Progenitor cell of endocrine pancreas (in vitro differentiated cells): Measurements from ENCODE around the gene ADAMTS17. TPM values are rescaled to one million over a fixed set of nuclear protein-coding genes. Genes with fewer than 3 reads are reported as not detected.

Source experiments
- DNase-seq: peaks from one replicate; pipeline ENCODE4 v3.0.0; 2021; ENCODE audit warnings: low spot score; ENCODE audit not compliant: unreplicated experiment
- H3K27ac Mint-ChIP-seq: 2 replicates; pipeline ENCODE4 v1.8.0; 2021; ENCODE audit warnings: mild to moderate bottlenecking, moderate library complexity, mixed read lengths
- H3K27me3 Mint-ChIP-seq: 2 replicates; pipeline ENCODE4 v1.8.0; 2021; ENCODE audit warnings: mixed read lengths
- H3K36me3 Mint-ChIP-seq: 2 replicates; pipeline ENCODE4 v1.8.0; 2022; ENCODE audit warnings: mixed read lengths; ENCODE audit not compliant: insufficient read depth
- H3K4me1 Mint-ChIP-seq: 2 replicates; pipeline ENCODE4 v1.8.0; 2021; ENCODE audit warnings: low read depth, mixed read lengths
- H3K4me3 Mint-ChIP-seq: 2 replicates; pipeline ENCODE4 v1.8.0; 2021; ENCODE audit warnings: low read depth, mild to moderate bottlenecking, moderate library complexity, mixed read lengths
- H3K9me3 Mint-ChIP-seq: 2 replicates; pipeline ENCODE4 v1.8.0; 2021; ENCODE audit warnings: low read depth, mixed read lengths
- total RNA-seq: library from RNA; stranded (reverse); gene quantifications from 2 replicates; pipeline ENCODE4 v1.2.1, GENCODE V29; 2021
- TF ChIP-seq, protein P1 (sequence below): fragments of 200-600 bp; sonication (generic); IDR thresholded peaks from one replicate; pipeline ENCODE4 v1.5.0; 2021; ENCODE audit warnings: antibody characterized with exemption, mild to moderate bottlenecking; ENCODE audit not compliant: unreplicated experiment

ADAMTS17 gene
- total RNA-seq, 1 donor from 2014 or later: 3.5 TPM

DNA sequence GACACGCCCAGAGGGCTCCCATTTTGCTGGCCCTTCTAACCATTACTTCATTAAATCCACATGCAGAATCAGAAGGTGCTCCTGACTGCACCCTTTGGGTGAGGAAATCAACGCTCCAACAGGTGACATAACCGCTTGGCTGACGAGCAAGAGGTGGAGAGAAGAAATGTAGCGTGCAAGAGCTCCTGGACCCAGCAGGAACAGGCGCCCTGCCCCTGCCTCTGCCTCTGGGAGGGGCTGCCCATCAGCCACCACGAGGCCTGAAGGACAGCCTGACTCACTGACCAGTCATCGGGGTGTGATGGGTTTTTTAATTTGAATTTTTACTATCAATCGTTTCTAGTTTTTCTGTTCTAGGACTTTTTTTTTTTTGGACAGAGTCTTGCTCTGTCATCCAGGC lies 218.2 kb downstream of the ADAMTS17 start:
- peaks cover 2% of the 10 kb centered on the region for H3K36me3 Mint-ChIP-seq
- no peak overlapping the region for H3K27ac Mint-ChIP-seq
- H3K9me3 Mint-ChIP-seq: peaks cover 15% of the 10 kb centered on the region
- no peaks in the 10 kb centered on the region for H3K27me3 Mint-ChIP-seq
- no peak overlapping the region for H3K4me3 Mint-ChIP-seq
- no peaks in the 10 kb centered on the region for H3K4me1 Mint-ChIP-seq
- TF ChIP-seq, protein P1, sequence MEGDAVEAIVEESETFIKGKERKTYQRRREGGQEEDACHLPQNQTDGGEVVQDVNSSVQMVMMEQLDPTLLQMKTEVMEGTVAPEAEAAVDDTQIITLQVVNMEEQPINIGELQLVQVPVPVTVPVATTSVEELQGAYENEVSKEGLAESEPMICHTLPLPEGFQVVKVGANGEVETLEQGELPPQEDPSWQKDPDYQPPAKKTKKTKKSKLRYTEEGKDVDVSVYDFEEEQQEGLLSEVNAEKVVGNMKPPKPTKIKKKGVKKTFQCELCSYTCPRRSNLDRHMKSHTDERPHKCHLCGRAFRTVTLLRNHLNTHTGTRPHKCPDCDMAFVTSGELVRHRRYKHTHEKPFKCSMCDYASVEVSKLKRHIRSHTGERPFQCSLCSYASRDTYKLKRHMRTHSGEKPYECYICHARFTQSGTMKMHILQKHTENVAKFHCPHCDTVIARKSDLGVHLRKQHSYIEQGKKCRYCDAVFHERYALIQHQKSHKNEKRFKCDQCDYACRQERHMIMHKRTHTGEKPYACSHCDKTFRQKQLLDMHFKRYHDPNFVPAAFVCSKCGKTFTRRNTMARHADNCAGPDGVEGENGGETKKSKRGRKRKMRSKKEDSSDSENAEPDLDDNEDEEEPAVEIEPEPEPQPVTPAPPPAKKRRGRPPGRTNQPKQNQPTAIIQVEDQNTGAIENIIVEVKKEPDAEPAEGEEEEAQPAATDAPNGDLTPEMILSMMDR: no peak
- no peak for DNase-seq

DNA sequence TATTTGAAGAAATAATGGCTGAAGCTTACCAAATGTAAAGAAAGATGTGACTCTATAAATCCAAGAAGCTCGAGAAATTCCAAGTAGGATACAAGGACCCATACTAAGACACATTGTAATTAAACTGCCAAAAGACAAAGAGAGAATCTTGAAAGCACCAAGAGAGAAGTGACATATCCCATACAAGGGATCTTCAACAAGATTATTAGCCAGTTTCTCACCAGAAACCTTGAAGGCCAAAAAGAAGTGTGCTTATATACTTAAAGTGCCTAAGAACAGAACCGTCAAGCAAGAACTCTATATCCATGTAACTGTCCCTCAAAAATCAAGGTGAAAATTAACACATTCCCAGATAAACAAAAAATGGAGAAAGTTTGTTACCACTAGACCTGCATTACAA lies 220.5 kb downstream of the ADAMTS17 start:
- no peaks in the 10 kb centered on the region for H3K4me1 Mint-ChIP-seq
- no peak overlapping the region for H3K27ac Mint-ChIP-seq
- no peak overlapping the region for H3K4me3 Mint-ChIP-seq
- TF ChIP-seq, protein P1: no peak
- no peaks in the 10 kb centered on the region for H3K27me3 Mint-ChIP-seq
- peaks cover 2% of the 10 kb centered on the region for H3K36me3 Mint-ChIP-seq
- H3K9me3 Mint-ChIP-seq: peaks cover 15% of the 10 kb centered on the region
- DNase-seq: no peak

DNA sequence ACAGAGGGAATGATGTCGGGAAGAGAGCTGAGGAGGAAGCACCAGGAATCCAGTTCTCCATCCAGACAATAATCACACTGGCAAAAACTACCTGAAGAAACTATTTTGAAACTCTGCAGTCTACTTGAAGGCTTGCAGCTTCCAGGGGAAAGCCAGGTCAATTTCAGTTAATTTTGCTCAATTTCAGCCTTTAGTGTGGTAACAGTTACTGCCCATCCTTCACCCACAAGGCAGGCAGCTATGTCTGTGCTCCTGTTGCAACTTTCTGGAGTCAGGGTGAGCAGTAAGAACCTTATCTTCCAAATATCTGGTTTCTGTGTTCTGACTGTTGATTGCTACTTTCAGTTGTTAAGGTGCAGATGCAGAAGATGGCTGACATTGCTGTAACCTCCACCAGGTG lies 221.7 kb downstream of the ADAMTS17 start:
- peaks cover 2% of the 10 kb centered on the region for H3K36me3 Mint-ChIP-seq
- H3K4me3 Mint-ChIP-seq: no peak overlapping the region
- H3K4me1 Mint-ChIP-seq: no peaks in the 10 kb centered on the region
- TF ChIP-seq, protein P1: no peak
- no peaks in the 10 kb centered on the region for H3K27me3 Mint-ChIP-seq
- H3K9me3 Mint-ChIP-seq: peaks cover 15% of the 10 kb centered on the region
- no peak overlapping the region for H3K27ac Mint-ChIP-seq
- DNase-seq: no peak

DNA sequence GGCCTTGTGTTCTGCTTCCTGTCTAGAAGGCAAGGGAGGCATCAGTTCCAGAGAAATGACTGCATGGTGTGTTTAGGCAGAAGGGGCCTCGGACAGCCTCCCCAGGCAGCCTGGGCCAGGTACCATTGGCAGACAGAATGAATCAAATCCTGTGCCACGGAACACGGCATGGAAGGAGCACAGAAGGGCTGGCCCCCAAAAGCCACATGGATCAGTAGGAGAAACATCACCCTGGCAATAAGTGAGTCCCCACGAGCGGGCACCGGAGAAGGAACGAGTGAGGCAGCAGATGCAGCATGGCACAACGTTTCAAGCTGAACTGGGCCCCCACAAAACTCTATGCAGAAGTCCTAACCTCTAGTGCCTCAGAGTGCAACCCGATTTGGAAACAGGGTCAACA lies 223.2 kb downstream of the ADAMTS17 start:
- H3K27ac Mint-ChIP-seq: no peak overlapping the region
- TF ChIP-seq, protein P1: no peak

DNA sequence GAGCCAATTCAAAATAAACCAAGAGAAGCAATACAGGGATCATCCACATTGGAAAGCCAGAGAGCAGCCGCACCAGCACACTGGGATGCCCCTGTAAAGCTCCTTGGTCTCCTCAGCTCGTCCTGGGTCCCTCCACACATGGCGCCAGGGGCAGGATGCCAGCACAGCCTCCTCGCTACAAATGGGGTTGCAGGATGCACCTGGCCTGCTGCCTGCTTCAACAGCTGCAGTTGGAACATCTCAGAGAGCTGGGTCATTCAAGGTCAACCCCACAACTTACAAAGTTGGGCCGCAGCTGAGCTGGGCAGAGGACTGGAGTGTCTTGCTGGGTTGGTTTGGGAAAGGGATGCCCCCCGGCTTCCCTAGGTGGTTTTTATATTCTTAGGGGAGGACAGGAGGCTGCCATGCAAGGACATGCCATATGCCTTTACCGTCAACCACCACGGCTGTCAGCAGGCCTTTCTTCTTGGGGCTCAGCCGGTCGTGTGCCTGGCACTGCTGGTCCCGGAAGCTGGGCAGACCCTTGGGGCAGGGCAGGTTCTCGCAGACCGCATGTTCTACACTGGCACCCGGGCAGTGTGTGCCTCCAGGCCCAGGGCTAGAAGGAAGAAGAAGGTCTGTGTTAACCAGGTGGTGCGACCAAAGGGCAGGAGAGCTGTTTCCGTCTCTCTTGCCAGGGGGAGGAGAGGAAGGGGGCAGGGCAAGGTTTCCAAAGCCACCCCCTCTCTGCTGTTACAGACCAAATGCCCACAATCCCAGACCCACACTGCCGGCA lies 225.2 kb downstream of the ADAMTS17 start:
- Mint-ChIP-seq H3K4me3 (no peak overlapping the region), H3K27me3 (peaks cover 9% of the 10 kb centered on the region)
- TF ChIP-seq, protein P1: no peak

More for the DNA sequence above, 223.2 kb downstream of the ADAMTS17 start:
- peaks cover 2% of the 10 kb centered on the region for H3K36me3 Mint-ChIP-seq
- H3K4me1 Mint-ChIP-seq: peaks cover 8% of the 10 kb centered on the region
- peaks cover 15% of the 10 kb centered on the region for H3K9me3 Mint-ChIP-seq
- DNase-seq: no peak
- no peak overlapping the region for H3K4me3 Mint-ChIP-seq
- peaks cover 6% of the 10 kb centered on the region for H3K27me3 Mint-ChIP-seq

More for the DNA sequence above, 225.2 kb downstream of the ADAMTS17 start:
- H3K36me3 Mint-ChIP-seq: peaks cover 2% of the 10 kb centered on the region
- H3K9me3 Mint-ChIP-seq: peaks cover 11% of the 10 kb centered on the region
- DNase-seq: no peak
- H3K4me1 Mint-ChIP-seq: peaks cover 8% of the 10 kb centered on the region
- H3K27ac Mint-ChIP-seq: no peak overlapping the region
